Uterus (tissue), 2 donors: ENCODE results near the gene LDLRAD4.

Source experiments
- CTCF ChIP-seq, 4 experiments: fragments of 200-600 bp in 2 of 4; fragments of 450-650 bp in 2 of 4; sonication (generic) in 2 of 4; IDR thresholded peaks; one replicate each; pipeline ENCODE4 v1.5.1; 2016 to 2019; ENCODE audit warnings: antibody characterized with exemption in 4 of 4, mild to moderate bottlenecking in 2 of 4, moderate library complexity in 1 of 4
- POLR2A ChIP-seq, 2 donors: fragments of 450-650 bp; IDR thresholded peaks; one replicate each; pipeline ENCODE4 v1.6.1; 2016; ENCODE audit warnings: antibody characterized with exemption in 2 of 2, mild to moderate bottlenecking in 1 of 2, moderate library complexity in 1 of 2

- TF ChIP-seq POLR2A (IDR thresholded peaks at IDR 0.05) = no peak
- no peak for TF ChIP-seq CTCF (IDR thresholded peaks at IDR 0.05)
These were observed 298.3 kb downstream of the LDLRAD4 start for GRCh38 chr18:13516855-13517254.
